ENCODE data around the gene FBXW7. TPM values are rescaled to one million over a fixed set of nuclear protein-coding genes. Genes with fewer than 3 reads are reported as not detected.

Gene FBXW7
- total RNA-seq: 21.0 and 21.5 TPM in 2 replicates
- long read RNA-seq, transcript FBXW7-204 (11 exons, 3,540 nt): major isoform, 18 of 26 reads
- long read RNA-seq, partial matches to known transcripts: 4 of 26 reads
- long read RNA-seq, other reads (novel, unspliced or antisense): 2 of 26 reads

GRCh38 chr4:152535903-152536544, at the start of gene FBXW7:
TSS of gene FBXW7 (minus strand) at chr4:152536092. CDS start at chr4:152411803, 124,289 bp downstream.
- no peaks in the 10 kb centered on the region for H3K9me3 Mint-ChIP-seq (ENCODE audit: unreplicated experiment)
- no peaks in the 10 kb centered on the region for H3K36me3 Mint-ChIP-seq (ENCODE audit: unreplicated experiment)
- no peak for TF ChIP-seq CTCF (IDR thresholded peaks at IDR 0.05)
- DNase-seq (ENCODE audit: extremely low spot score, unreplicated experiment): peak; percentile 100
- H3K27ac Mint-ChIP-seq (ENCODE audit: unreplicated experiment): peak within 1 kb of the TSS; percentile 94
- H3K27me3 Mint-ChIP-seq (ENCODE audit: unreplicated experiment): no peaks in the 10 kb centered on the region
- peak within 1 kb of the TSS; percentile 94 for H3K4me3 Mint-ChIP-seq (ENCODE audit: unreplicated experiment)
- peaks cover 38% of the 10 kb centered on the region for H3K4me1 Mint-ChIP-seq (ENCODE audit: unreplicated experiment)

- H3K27ac Mint-ChIP-seq (ENCODE audit: unreplicated experiment): no peak overlapping the region
- no peak for DNase-seq (ENCODE audit: extremely low spot score, unreplicated experiment)
- H3K9me3 Mint-ChIP-seq (ENCODE audit: unreplicated experiment): no peaks in the 10 kb centered on the region
- no peak for TF ChIP-seq CTCF (IDR thresholded peaks at IDR 0.05)
- H3K4me1 Mint-ChIP-seq (ENCODE audit: unreplicated experiment): peaks cover 2% of the 10 kb centered on the region
- H3K4me3 Mint-ChIP-seq (ENCODE audit: unreplicated experiment): no peak overlapping the region
- no peaks in the 10 kb centered on the region for H3K36me3 Mint-ChIP-seq (ENCODE audit: unreplicated experiment)
- H3K27me3 Mint-ChIP-seq (ENCODE audit: unreplicated experiment): peaks cover 32% of the 10 kb centered on the region
Measured at GRCh38 chr4:152585023-152585441, 49.1 kb upstream of the FBXW7 start.

- Mint-ChIP-seq H3K9me3 (ENCODE audit: unreplicated experiment) (no peaks in the 10 kb centered on the region), H3K4me3 (ENCODE audit: unreplicated experiment) (no peak overlapping the region), H3K36me3 (ENCODE audit: unreplicated experiment) (no peaks in the 10 kb centered on the region), H3K27me3 (ENCODE audit: unreplicated experiment) (peaks cover 32% of the 10 kb centered on the region), H3K4me1 (ENCODE audit: unreplicated experiment) (no peaks in the 10 kb centered on the region), H3K27ac (ENCODE audit: unreplicated experiment) (no peak overlapping the region)
- peak; percentile 10 for TF ChIP-seq CTCF (IDR thresholded peaks at IDR 0.05)
- DNase-seq (ENCODE audit: extremely low spot score, unreplicated experiment): no peak
Measured at GRCh38 chr4:152581536-152582160, 45.8 kb upstream of the FBXW7 start.

GRCh38 chr4:152579916-152580315, 44.0 kb upstream of the FBXW7 start:
- Mint-ChIP-seq H3K27me3 (ENCODE audit: unreplicated experiment) (peaks cover 32% of the 10 kb centered on the region), H3K4me1 (ENCODE audit: unreplicated experiment) (no peaks in the 10 kb centered on the region), H3K9me3 (ENCODE audit: unreplicated experiment) (no peaks in the 10 kb centered on the region), H3K27ac (ENCODE audit: unreplicated experiment) (no peak overlapping the region), H3K36me3 (ENCODE audit: unreplicated experiment) (no peaks in the 10 kb centered on the region), H3K4me3 (ENCODE audit: unreplicated experiment) (no peak overlapping the region)
- DNase-seq (ENCODE audit: extremely low spot score, unreplicated experiment): no peak
- no peak for TF ChIP-seq CTCF (IDR thresholded peaks at IDR 0.05)

- no peak for DNase-seq (ENCODE audit: extremely low spot score, unreplicated experiment)
- no peaks in the 10 kb centered on the region for H3K4me1 Mint-ChIP-seq (ENCODE audit: unreplicated experiment)
- H3K4me3 Mint-ChIP-seq (ENCODE audit: unreplicated experiment): no peak overlapping the region
- peaks cover 38% of the 10 kb centered on the region for H3K27me3 Mint-ChIP-seq (ENCODE audit: unreplicated experiment)
- H3K36me3 Mint-ChIP-seq (ENCODE audit: unreplicated experiment): no peaks in the 10 kb centered on the region
- no peak for TF ChIP-seq CTCF (IDR thresholded peaks at IDR 0.05)
- H3K9me3 Mint-ChIP-seq (ENCODE audit: unreplicated experiment): no peaks in the 10 kb centered on the region
- H3K27ac Mint-ChIP-seq (ENCODE audit: unreplicated experiment): no peak overlapping the region
Measured at GRCh38 chr4:152579107-152579764, 43.3 kb upstream of the FBXW7 start.

Measured in osteocyte (in vitro differentiated cells).